Omental fat pad (tissue), 4 donors: ENCODE data around the gene PTK6. TPM values are rescaled to one million over a fixed set of nuclear protein-coding genes. Genes with fewer than 3 reads are reported as not detected.

Experiments
- ATAC-seq: fragments of 150-250 bp; one replicate; pipeline ENCODE4 v1.9.1; 2016; ENCODE audit warnings: mild to moderate bottlenecking, moderate library complexity; ENCODE audit not compliant: low FRiP score
- DNase-seq: peaks from one replicate; pipeline ENCODE4 v3.0.0-alpha.2; 2019; ENCODE audit warnings: low spot score
- CTCF ChIP-seq, 3 donors: fragments of 450-650 bp; IDR thresholded peaks; one replicate each; pipeline ENCODE4 v1.5.1; 2016 to 2017; ENCODE audit warnings: antibody characterized with exemption in 3 of 3, mild to moderate bottlenecking in 3 of 3, moderate library complexity in 2 of 3
- total RNA-seq, 4 donors: library from RNA; depleted of rRNA; stranded (reverse); fragments of >200 nt; gene quantifications; one replicate each; pipeline ENCODE4 v1.1.0, GENCODE V29; 2016

PTK6 gene
- total RNA-seq, 4 donors from 2014 or later = 0.12 to 0.63 (median 0.28) TPM; not detected in 1

DNA sequence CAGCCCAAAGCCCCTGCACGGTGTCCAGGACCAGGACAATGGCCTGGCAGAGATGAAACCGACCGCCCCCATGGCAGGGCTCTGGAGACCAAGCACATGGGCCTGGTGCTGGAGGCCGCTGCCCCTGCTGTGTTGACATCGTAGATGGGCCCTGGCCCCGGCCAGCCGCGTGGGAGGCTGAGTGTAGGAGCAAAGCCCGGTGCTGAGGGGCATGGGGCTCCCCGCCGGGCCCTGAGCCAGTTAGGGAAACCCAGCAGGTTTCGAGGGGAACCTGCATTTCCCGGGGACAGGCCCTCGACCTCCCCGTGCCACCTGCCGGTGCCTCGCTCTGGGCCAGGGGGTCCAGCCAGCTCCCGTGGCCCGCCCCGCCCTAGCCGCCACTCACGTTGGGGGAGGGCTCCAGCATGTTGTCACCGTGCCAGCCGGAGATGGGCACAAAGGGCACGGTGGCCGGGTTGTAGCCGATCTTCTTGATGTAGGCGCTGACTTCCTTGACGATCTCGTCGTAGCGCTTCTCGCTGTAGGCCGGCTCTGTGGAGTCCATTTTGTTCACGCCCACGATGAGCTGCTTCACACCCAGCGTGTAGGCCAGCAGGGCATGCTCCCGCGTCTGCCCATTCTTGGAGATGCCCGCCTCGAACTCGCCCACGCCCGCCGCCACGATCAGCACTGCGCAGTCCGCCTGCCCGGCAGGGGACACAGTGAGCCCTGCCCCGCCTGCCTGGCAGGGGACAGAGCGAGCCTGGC lies 42.6 kb downstream of the PTK6 start:
- DNase-seq (no peak), ATAC-seq (no peak)
- no peak for TF ChIP-seq CTCF (IDR thresholded peaks at IDR 0.05)

DNA sequence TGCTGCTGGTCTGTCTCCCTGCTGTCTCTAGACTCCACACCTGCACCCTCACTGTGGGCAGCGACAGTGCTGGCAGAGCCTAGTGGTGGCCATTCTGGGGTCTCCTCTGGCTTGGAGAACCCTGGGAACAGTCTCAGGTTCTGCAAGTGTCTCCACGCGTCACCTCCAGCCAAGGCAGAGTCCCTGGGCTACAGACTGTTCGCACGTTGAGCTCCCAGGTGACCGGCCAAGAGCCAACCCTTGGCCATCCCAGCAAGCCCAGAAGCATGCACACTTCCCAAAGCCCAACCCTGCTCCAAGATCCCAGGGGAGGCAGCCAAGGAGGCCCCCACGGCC lies 43.1 kb downstream of the PTK6 start:
- no peak for TF ChIP-seq CTCF (IDR thresholded peaks at IDR 0.05)
- DNase-seq (no peak), ATAC-seq (no peak)

- ATAC-seq = no peak
- no peak for DNase-seq
- TF ChIP-seq CTCF (IDR thresholded peaks at IDR 0.05) = no peak
Observed at GRCh38 chr20:63493563-63494020, 43.6 kb downstream of the PTK6 start.

DNA sequence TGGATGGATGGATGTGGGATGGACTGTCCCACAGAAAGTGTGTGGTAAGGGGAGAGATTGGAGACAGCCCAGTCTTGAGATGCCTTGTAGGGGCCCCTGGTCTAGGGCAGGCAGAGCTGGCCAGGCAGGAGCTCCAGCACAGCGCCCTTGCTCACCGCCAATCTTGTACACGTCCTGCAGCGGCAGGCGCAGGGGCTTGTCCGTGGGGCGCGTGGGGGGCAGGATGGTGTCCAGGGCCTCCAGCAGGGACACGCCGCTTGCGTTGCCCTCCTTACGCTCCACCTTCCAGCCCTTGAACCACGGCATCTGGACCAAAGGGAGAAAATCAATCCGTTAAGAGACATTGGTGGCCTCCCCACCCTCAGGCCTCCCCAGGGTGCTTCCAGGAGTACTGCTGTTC lies 44.2 kb downstream of the PTK6 start:
- TF ChIP-seq CTCF (IDR thresholded peaks at IDR 0.05) = no peak
- no peak for ATAC-seq

DNA sequence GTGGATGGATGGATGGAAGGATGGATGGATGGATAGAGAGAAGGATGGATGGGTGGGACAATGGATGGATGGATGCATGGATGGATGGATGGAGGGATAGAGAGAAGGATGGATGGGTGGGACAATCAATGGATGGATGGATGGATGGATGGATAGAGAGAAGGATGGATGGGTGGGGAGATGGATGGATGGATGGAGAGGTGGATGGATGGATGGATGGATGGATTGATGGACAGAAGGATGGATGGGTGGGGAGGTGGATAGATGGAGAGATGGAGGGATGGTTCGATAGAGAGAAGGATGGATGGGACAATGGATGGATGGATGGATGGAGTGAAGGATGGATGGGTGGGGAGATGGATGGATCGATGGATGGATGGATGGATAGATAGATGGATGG lies 44.7 kb downstream of the PTK6 start:
- no peak for TF ChIP-seq CTCF (IDR thresholded peaks at IDR 0.05)
- ATAC-seq (no peak), DNase-seq (no peak)

More for the DNA sequence above, 44.2 kb downstream of the PTK6 start:
- DNase-seq = no peak

DNA sequence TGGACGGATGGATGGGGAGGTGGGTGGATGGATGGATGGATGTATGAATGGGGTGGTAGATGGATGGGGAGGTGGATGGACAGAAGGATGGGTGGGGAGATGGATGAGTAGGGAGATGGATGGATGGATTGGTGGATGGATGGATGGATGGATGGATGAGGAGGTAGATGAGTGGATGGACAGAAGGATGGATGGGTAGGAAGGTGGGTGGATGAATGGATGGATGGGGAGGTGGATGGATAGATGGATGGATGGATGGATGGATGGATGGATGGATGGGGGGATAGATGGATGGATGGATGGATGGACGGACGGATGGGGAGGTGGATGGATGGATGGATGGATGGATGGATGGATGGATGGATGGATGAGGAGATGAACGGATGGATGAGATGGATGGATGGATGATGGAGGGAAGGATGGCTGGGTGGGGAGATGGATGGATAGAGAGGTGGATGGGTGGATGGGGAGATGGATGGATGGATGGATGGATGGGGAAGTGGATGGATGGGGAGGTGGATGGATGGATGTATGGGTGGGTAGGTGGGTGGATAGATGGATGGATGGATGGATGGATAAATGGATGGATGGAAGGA lies 45.4 kb downstream of the PTK6 start:
- DNase-seq (no peak), ATAC-seq (no peak)
- no peak for TF ChIP-seq CTCF (IDR thresholded peaks at IDR 0.05)

GRCh38 chr20:63491078-63491477 lies 46.1 kb downstream of the PTK6 start:
- ATAC-seq (no peak), DNase-seq (no peak)
- TF ChIP-seq CTCF (IDR thresholded peaks at IDR 0.05) = no peak
